Chondrocyte (in vitro differentiated cells): ENCODE measurements around the gene VAC14. TPM values are rescaled to one million over a fixed set of nuclear protein-coding genes. Genes with fewer than 3 reads are reported as not detected.
"Not testable (repeated sequence)": the region's sequence is repeated elsewhere in the genome, so short reads cannot be mapped to it uniquely, and the experiment has no call there.

ENCODE experiments used
- DNase-seq: peaks from one replicate; pipeline ENCODE4 v3.0.0; 2021; ENCODE audit warnings: mixed read lengths, low spot score
- H3K27ac Mint-ChIP-seq: one replicate; pipeline ENCODE4 v1.8.0; 2021; ENCODE audit warnings: mild to moderate bottlenecking, moderate library complexity, mixed read lengths; ENCODE audit not compliant: unreplicated experiment
- H3K27me3 Mint-ChIP-seq: 2 replicates; pipeline ENCODE4 v1.8.0; 2021; ENCODE audit warnings: low read depth, mixed read lengths
- H3K36me3 Mint-ChIP-seq: 2 replicates; pipeline ENCODE4 v1.8.0; 2021; ENCODE audit warnings: low read depth, mixed read lengths
- H3K4me1 Mint-ChIP-seq: 2 replicates; pipeline ENCODE4 v1.8.0; 2021; ENCODE audit warnings: low read depth, mild to moderate bottlenecking, mixed read lengths
- H3K4me3 Mint-ChIP-seq: one replicate; pipeline ENCODE4 v1.8.0; 2021; ENCODE audit warnings: mild to moderate bottlenecking, moderate library complexity, mixed read lengths; ENCODE audit not compliant: unreplicated experiment
- H3K9me3 Mint-ChIP-seq: 2 replicates; pipeline ENCODE4 v1.8.0; 2021; ENCODE audit warnings: low read depth, mixed read lengths
- total RNA-seq: library from RNA; stranded (reverse); gene quantifications from 3 replicates; pipeline ENCODE4 v1.2.1, GENCODE V29; 2021
- TF ChIP-seq, protein P1 (sequence below): fragments of 200-600 bp; sonication (generic); IDR thresholded peaks from 2 replicates; pipeline ENCODE4 v1.5.0; 2021; ENCODE audit warnings: antibody characterized with exemption, mild to moderate bottlenecking, moderate library complexity

The VAC14 gene
- total RNA-seq, 1 donor from 2014 or later: 37.9 TPM

GRCh38 chr16:70674221-70675014, 126.5 kb downstream of the VAC14 start:
- H3K4me3 Mint-ChIP-seq: no peak overlapping the region
- H3K4me1 Mint-ChIP-seq: peaks cover 14% of the 10 kb centered on the region
- no peak for DNase-seq
- no peak overlapping the region for H3K27ac Mint-ChIP-seq
- no peaks in the 10 kb centered on the region for H3K27me3 Mint-ChIP-seq
- H3K36me3 Mint-ChIP-seq: peaks cover 53% of the 10 kb centered on the region
- TF ChIP-seq, protein P1, sequence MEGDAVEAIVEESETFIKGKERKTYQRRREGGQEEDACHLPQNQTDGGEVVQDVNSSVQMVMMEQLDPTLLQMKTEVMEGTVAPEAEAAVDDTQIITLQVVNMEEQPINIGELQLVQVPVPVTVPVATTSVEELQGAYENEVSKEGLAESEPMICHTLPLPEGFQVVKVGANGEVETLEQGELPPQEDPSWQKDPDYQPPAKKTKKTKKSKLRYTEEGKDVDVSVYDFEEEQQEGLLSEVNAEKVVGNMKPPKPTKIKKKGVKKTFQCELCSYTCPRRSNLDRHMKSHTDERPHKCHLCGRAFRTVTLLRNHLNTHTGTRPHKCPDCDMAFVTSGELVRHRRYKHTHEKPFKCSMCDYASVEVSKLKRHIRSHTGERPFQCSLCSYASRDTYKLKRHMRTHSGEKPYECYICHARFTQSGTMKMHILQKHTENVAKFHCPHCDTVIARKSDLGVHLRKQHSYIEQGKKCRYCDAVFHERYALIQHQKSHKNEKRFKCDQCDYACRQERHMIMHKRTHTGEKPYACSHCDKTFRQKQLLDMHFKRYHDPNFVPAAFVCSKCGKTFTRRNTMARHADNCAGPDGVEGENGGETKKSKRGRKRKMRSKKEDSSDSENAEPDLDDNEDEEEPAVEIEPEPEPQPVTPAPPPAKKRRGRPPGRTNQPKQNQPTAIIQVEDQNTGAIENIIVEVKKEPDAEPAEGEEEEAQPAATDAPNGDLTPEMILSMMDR: no peak
- no peaks in the 10 kb centered on the region for H3K9me3 Mint-ChIP-seq

GRCh38 chr16:70670938-70671337, 130.0 kb downstream of the VAC14 start:
- not testable (repeated sequence) for H3K4me3 Mint-ChIP-seq, H3K27me3 Mint-ChIP-seq, DNase-seq, H3K9me3 Mint-ChIP-seq, H3K4me1 Mint-ChIP-seq
- Mint-ChIP-seq H3K36me3 (peaks cover 62% of the 10 kb centered on the region), H3K27ac (peak overlapping the region; percentile 41)

DNA sequence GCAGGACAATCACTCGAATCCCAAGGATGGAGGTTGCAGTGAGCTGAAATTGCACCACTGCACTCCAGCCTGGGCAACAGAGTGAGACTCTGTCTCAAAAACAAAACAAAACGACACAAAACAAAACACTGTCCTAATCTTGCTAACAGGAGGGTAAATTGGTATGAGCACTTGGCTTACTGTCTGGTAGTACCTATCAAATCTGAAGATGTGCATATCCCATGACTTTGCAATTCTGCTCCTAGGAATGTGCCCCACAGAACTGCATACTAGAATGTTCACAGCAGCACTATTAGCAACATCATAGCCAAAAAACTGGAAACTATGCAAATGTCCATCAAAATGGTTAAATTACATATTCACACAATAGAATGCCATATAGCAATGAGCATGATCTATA, 130.8 kb downstream of the VAC14 start:
- H3K27me3 Mint-ChIP-seq: no peaks in the 10 kb centered on the region
- TF ChIP-seq, protein P1: no peak
- peaks cover 5% of the 10 kb centered on the region for H3K4me1 Mint-ChIP-seq
- peak overlapping the region; percentile 0 for H3K27ac Mint-ChIP-seq
- DNase-seq: no peak
- H3K9me3 Mint-ChIP-seq: no peaks in the 10 kb centered on the region
- H3K4me3 Mint-ChIP-seq: no peak overlapping the region
- peaks cover 60% of the 10 kb centered on the region for H3K36me3 Mint-ChIP-seq

GRCh38 chr16:70665806-70666735, 134.9 kb downstream of the VAC14 start:
- peak; percentile 77 for DNase-seq
- Mint-ChIP-seq H3K36me3 (peaks cover 46% of the 10 kb centered on the region), H3K9me3 (no peaks in the 10 kb centered on the region), H3K4me1 (peaks cover 26% of the 10 kb centered on the region), H3K27ac (no peak overlapping the region), H3K4me3 (no peak overlapping the region), H3K27me3 (no peaks in the 10 kb centered on the region)
- TF ChIP-seq, protein P1: no peak

DNA sequence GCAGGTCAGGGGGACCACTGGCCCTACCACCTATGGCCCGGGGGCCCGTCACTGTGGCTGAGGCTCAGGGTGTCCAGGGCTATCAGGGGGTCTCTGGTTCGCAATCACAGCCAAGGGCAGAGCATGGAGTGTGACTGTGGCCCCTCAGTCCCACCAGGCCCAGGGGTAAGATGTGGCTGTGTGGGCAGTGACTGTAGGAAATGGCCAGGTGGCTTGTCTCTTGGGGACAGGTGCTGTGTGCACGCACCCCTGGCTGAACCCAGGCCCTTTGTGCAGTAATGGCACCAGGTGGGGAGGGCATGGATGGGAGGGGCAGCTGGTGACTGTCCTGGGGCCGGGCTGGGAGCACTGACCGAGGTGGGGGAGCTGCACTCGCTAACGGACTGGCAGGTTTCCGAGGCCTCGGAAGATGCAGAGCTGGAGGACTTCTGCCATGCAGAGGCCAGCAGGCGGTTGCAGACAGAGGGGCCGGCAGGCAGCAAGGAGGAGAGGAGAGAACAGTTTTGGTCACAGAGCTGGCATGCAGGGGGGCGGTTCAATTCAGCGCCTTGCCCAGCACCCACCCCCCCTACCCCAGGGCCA, 135.8 kb downstream of the VAC14 start:
- Mint-ChIP-seq H3K27me3 (no peaks in the 10 kb centered on the region), H3K9me3 (no peaks in the 10 kb centered on the region)

More for the DNA sequence above, 135.8 kb downstream of the VAC14 start:
- Mint-ChIP-seq H3K4me1 (peaks cover 25% of the 10 kb centered on the region), H3K36me3 (peaks cover 42% of the 10 kb centered on the region), H3K4me3 (no peak overlapping the region), H3K27ac (no peak overlapping the region)
- TF ChIP-seq, protein P1: no peak
- DNase-seq: peak; percentile 77
